ENCODE measurements around the gene PCGF6.

- no peak for TF ChIP-seq POLR2A (IDR thresholded peaks at IDR 0.05; ENCODE audit: low read length)
- TF ChIP-seq GATA1 (IDR thresholded peaks at IDR 0.05; ENCODE audit: low read depth, low read length), result no peak
Observed at GRCh38 chr10:103395754-103396066, 44.8 kb upstream of the PCGF6 start.
